ENCODE data around the gene FAM53C.
"Not testable (repeated sequence)": the region's sequence is repeated elsewhere in the genome, so short reads cannot be mapped to it uniquely, and the experiment has no call there.

FAM53C gene

DNA sequence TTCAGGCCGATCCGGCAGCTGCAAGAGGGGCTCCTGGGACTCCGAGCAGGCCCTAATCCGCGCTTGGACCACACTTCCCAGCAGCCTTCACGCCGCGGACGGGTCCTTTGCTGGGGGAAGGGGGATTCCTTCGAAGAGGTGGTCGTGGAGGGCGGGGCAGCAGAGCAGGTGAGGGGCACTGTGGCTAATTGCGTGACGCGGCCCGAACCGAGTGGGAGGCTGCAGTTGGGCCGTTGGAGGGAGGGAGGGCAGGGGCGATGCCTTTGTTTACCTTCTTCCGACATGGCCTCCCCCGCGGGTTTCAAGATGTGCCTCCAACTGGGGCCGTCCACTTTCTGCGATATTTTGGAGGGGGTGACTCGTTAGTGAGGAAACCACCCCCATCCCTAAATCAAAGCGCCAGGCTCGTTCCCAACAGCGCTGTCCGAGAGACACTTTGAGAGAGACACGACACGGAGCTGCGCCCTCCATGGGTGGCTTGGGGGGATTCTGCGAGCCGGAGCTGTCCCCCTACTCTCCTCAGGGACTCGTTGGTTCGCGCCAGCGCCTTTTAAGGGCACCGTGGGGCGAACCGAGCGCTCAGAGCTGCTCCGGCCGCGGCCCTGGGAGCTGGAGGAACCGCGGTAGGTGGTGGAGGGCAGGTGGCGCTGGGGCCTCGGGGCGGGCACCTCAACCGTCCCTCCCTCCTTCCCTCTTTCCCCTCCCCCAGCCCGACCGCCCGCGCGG lies at the start of gene FAM53C:
Gene FAM53C (plus strand): TSS at position 582 of the 726 bp plus-strand sequence. CDS start 3,070 bp downstream, outside the sequence.
- peak; percentile 89 for DNase-seq

DNA sequence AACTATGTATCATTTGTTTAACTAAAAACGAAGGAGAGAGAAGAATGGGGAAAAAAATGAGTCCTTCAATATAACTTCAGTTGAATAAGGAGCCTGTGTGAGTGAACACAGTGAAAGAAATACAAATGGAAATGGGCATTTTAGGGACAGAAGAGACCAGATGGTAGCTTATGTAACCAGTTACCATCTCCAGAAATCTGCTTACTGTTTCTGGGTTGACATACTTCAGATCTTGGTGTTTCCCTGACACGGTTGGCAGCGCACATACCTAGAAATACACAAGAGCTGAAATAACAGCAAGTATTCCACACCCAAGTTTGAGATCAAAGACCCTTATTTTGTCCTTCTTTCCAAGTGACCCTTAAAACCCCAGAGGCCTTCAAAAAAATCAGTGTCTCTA lies 48.8 kb upstream of the FAM53C start:
- no peak for DNase-seq

GRCh38 chr5:138303372-138303771 lies 34.7 kb upstream of the FAM53C start:
- no peak for DNase-seq

DNA sequence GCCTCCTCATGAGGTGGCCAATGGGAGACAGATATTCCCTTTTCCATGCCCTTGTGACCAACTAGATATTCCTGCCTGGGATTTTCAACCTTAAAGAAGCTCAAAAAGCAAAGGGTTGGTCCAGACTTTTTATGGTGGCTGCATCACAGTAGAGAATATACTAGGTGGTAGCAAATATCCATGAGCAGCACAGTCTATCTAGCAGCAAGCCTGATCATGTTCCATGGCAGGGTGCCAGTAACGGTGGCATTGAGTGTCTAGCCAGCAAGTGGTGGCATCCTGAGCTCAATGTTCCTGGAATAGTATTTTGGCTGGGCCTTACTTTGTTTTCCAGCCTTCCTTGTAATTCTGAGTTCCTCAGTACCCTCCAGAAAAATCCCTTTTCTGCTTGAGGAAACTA lies 32.3 kb upstream of the FAM53C start:
- no peak for DNase-seq

GRCh38 chr5:138315751-138316278 lies 22.3 kb upstream of the FAM53C start:
- no peak for DNase-seq

DNA sequence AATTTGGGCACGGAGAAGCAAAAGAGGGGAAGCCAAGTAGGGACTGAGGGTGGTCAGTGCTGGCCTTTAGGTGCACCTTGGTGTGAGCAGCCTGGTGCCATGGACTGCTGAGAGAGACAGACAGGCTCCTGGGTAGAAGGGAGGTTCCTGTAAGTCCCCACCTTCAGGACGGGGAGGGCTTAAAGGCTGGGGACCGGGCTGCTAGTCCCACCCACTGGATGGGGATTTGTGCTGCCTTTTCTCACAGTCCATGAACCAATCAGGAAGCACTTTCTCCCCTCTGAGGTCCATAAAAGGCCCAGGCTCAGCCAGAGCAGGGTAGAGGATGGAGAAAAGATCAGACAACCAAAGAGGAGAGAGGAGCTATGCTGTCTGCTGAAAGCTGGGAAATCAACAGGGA lies 21.7 kb upstream of the FAM53C start:
- DNase-seq, result no peak

GRCh38 chr5:138318211-138318610 lies 19.9 kb upstream of the FAM53C start:
- DNase-seq, result not testable (repeated sequence)

DNA sequence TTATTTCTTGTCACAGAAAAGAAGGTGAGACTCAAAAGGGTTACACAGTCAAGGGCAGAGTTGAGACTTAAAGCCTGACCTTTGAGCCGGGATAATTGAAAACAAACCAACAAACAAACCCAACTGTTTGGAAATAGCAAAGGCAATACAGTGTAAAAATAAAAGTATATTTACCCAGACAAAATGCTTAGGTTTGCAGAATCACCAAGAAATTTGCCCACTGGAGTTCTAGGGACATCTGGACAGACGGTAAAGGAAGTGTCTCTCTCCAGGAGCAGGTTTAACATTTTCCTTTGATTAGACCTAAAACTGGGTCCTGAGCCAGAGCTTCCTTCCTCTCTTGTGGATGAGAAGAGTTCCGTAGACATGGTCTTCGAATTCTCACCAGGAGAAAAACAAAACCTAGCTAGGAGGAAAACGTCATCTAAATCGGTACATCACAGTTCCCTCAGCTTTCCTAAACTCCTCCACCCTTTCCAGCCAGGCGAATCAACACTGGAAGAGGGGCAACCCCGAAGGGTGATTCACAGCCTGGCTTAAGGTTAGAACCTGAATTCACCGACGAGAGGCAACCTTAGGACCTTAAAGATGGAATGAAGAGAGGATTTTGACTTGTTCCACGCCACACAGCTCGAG lies 7.1 kb upstream of the FAM53C start:
- no peak for DNase-seq

GRCh38 chr5:138331449-138332368 lies 6.4 kb upstream of the FAM53C start, which contains the start of gene CDC25C:
Gene CDC25C, minus strand, starts transcription at chr5:138331804. Its CDS starts 624 bp downstream, at chr5:138331180.
- peak; percentile 97 for DNase-seq

DNA sequence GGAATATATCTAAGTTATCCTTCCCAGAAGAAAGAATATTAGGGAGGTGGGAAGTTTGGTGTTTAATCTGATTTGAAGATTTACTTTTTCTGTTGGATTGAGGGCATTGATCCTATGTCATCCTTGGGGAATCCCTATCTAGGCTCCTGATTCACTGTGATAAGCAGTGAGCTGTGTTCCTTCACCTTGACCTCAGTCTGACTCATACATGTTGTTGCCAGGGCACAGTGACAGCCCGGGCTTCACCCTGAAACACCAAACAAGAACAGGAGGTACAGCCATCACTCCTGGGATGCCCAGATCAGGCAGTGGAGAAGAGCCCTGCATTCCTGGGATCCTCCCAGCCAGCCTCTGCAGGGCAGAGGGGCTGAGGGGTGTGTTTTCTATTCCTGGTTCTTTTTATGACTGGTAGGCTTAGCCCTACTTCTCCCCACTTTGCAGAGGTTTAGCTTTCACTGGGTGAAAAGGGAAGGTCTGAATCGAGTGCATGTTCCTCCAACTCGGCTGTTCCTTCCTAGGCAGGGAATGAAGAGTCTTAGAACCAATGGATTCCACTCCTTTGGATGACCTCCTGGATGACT lies 3.1 kb upstream of the FAM53C start:
- no peak for DNase-seq

DNA sequence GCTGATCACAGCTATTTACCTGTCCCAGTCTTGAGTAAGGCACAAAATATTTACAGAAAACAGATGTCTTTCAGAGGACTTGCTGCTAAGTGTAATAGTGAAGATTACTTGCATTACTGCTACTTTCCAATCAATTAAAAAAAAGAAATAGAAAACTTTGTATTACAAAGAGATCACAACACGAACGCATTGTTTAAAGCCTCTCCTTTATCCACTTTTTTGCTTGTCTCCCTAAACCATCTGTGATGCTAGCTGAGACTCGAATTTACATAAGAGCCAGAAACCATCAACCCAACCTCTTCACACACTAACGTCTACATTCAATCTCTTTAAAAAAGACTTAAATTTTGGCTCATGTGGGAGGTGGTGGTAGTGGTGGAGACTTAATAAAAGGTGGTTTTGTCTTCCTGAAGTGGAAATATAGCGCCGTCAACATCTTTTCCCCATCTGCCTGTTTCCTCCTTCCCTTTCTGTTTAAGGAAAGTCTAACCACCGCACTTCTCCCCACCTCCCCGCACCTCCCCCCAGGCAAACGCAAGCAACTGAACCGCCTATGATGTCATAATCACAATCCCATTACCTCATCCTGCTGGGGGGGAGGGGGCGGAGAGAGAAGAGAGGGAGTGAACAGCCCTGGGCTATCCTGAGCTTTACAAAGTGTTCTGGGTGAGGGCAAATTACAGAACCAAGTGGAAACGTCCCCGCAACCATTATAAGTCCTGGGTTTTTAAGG lies 948 bp upstream of the FAM53C start:
- no peak for DNase-seq

DNA sequence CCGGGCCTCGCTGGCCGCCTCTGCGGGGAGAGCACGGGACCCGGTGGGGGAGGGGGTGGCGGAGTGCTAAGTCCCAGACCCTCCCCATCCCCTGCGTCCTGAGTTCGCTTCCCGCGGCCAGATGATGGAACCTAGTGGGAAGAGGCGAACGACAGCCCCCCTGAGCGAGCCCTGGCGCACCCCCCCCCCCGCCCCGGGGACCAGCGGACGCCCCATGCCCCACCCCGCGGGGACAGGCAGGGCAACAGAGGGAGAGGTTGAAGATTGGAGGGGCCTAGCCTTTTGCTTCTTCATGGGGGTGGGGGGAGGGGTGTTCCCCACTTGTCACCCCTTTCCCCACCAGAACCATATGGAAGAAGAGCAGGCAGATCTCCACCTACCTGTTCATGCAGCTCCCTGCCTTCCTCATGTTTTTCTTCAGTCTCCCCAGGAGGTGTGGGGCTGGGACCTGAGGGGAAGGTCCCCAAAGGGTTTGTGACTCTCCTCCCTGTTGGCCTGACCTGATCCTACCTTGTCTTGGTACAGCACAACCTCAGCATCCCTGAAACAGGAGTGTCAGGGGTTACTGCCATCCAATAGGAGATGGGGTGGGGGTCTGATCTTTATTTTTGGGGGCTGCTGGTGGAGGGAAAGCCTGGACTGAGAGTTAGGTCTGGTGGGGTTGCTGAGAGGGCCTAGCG lies 485 bp downstream of the FAM53C start:
- DNase-seq, result no peak

GRCh38 chr5:138339091-138339456 lies 1.0 kb downstream of the FAM53C start:
- DNase-seq, result no peak

GRCh38 chr5:138339464-138339863 lies 1.4 kb downstream of the FAM53C start:
- no peak for DNase-seq

DNA sequence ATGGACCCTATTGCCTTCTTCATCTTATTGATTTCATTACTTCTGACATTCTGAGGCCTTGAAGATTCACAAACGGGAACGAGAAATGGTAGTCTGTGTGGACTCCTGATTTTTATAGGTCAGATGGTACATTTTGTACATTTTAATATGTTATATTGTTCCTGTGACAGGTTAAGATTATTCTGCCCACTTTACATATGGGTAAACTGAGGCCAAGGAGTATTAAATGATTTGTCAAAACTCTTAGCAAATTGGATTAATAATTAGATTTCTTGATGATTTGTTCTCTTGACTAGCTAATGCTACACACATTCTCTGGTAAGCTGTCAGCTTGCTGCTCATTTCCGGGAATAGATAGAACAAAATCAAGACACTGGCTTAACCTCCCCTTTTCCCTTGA lies 1.9 kb downstream of the FAM53C start:
- DNase-seq, result no peak

DNA sequence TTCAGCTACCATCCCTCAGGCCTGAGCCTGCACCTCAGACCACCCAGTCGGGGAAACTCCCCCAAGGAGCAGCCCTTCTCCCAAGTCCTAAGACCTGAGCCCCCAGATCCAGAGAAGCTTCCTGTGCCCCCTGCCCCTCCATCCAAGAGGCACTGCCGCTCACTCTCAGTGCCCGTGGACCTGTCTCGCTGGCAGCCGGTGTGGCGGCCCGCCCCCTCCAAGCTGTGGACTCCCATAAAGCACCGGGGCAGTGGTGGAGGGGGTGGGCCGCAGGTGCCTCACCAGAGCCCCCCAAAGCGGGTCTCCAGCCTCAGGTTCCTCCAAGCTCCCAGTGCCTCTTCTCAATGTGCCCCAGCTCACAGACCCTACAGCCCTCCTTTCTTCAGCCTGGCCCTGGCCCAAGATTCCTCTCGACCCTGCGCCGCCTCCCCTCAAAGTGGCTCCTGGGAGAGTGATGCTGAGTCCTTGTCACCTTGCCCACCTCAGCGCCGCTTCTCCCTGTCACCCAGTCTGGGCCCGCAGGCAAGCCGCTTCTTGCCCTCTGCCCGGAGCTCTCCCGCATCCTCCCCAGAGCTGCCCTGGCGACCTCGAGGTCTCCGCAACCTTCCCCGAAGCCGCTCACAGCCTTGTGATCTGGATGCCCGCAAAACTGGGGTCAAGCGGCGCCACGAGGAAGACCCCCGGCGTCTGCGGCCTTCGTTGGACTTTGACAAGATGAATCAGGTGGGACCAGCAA lies 7.0 kb downstream of the FAM53C start:
- no peak for DNase-seq

DNA sequence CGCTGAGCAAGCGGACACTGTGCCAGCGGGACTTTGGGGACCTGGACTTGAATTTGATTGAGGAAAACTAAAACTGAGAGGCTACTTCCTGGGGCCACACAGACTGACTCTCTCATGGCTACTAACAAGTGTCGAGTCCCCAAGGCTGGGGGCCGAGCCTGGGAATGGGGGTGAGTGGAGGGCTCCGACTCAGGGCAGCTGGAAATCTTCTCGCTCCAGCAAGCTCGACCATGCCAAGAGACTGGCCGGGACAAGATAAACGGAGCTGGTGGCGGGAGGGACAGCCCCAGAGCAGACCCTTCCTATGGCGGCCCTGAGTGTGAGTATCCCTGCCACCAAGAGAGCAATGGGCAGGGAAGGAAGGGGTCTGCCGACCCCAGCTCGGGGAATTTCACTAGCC lies 8.8 kb downstream of the FAM53C start:
- no peak for DNase-seq

GRCh38 chr5:138349852-138350562 lies 11.9 kb downstream of the FAM53C start:
- no peak for DNase-seq

DNA sequence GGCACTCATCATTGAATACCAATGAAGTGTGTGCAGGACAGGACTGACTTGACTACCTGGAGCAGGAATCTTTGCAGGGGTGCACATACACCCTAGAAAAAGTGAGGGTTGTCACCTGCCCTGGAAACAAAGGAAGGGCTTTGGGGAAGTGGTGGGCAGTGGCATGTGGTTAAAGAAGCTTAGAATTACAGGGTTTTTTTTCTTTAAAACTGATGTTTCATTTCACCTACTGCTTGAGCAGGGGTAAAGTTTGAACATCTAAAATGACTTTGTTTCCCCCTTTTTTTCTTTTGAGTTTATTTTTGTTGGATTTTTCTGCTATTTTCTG lies 12.5 kb downstream of the FAM53C start:
- DNase-seq, result no peak

DNA sequence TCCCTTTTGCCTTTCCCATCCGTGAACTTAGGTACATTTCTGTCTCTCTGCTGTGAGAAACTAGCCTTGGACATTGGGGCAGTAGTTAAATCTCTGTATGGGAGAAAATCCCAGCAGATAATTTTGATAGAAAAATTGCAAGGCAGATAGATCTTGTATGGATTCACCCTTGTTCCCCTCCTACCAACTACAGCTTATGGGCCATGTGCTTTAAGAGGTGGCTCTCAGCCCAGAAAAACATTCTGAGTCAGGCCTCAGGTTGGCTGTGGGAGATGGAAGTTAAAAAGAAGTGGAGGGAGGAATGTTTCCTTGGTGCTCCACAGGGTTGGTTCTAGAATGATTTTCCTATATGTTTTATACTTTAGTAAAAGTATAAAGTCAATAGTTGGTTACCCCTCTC lies 13.0 kb downstream of the FAM53C start:
- DNase-seq, result no peak

Data from NCI-H748 treated with DMSO at 0.1 percent for 48 hours (cell line).